ENCODE data around the gene CHD2.

The CHD2 gene

DNA sequence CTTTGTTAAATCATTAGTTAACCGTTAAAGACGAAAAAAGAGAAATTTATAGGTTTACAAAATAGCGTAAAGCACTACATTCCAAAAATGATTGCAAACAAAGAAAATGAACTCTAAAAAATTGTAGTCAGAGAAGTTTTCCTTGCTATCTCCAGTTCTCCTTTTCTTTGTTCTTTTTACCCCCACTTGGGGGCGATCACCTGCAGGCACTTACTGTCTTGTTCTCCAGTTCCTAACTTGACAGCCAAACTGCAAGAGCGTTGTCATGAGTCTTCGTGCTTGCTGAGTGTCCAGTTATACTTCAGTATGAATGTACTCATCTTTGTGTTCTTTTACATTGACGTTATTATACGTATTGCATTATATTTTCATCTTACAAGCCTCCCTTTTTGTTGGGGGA is 54.5 kb downstream of the CHD2 start:
- TF ChIP-seq, protein P1, sequence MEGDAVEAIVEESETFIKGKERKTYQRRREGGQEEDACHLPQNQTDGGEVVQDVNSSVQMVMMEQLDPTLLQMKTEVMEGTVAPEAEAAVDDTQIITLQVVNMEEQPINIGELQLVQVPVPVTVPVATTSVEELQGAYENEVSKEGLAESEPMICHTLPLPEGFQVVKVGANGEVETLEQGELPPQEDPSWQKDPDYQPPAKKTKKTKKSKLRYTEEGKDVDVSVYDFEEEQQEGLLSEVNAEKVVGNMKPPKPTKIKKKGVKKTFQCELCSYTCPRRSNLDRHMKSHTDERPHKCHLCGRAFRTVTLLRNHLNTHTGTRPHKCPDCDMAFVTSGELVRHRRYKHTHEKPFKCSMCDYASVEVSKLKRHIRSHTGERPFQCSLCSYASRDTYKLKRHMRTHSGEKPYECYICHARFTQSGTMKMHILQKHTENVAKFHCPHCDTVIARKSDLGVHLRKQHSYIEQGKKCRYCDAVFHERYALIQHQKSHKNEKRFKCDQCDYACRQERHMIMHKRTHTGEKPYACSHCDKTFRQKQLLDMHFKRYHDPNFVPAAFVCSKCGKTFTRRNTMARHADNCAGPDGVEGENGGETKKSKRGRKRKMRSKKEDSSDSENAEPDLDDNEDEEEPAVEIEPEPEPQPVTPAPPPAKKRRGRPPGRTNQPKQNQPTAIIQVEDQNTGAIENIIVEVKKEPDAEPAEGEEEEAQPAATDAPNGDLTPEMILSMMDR (conservative IDR thresholded peaks at IDR 0.05; ENCODE audit: low read length), result peak; percentile 71
- no peak for TF ChIP-seq EZH2phosphoT487 (IDR thresholded peaks at IDR 0.05; ENCODE audit: borderline replicate concordance)
- Histone ChIP-seq H3K9me3 (ENCODE audit: insufficient read depth, low read depth, low read length) (peaks cover 8% of the 10 kb centered on the region; the same call in 1 of the 2 replicates), H3F3A (ENCODE audit: low read depth) (no peaks in the 10 kb centered on the region; the same call in 1 of the 2 replicates), H3K79me2 (ENCODE audit: insufficient read depth, low read length) (peaks cover 17% of the 10 kb centered on the region), H3K4me3 (ENCODE audit: low read length, poor library complexity, severe bottlenecking) (no peak overlapping the region), H3K4me1 (ENCODE audit: insufficient read depth, low read length, poor library complexity, severe bottlenecking) (no peaks in the 10 kb centered on the region), H2AFZ (ENCODE audit: low read length) (no peak overlapping the region), H3K9ac (ENCODE audit: low read depth, low read length, poor library complexity, severe bottlenecking) (no peak overlapping the region), H3K36me3 (ENCODE audit: insufficient read depth, low read length) (peaks cover 97% of the 10 kb centered on the region), H3K9me2 (replicated peaks; ENCODE audit: low read depth, low read length) (no peaks in the 10 kb centered on the region), H3K4me2 (ENCODE audit: low read depth, low read length, poor library complexity, severe bottlenecking) (no peak overlapping the region), H3K27me3 (ENCODE audit: insufficient read depth, low read length, poor library complexity, severe bottlenecking) (no peaks in the 10 kb centered on the region), H4K20me1 (ENCODE audit: insufficient read depth, low read length, poor library complexity, severe bottlenecking) (peaks cover 5% of the 10 kb centered on the region)

DNA sequence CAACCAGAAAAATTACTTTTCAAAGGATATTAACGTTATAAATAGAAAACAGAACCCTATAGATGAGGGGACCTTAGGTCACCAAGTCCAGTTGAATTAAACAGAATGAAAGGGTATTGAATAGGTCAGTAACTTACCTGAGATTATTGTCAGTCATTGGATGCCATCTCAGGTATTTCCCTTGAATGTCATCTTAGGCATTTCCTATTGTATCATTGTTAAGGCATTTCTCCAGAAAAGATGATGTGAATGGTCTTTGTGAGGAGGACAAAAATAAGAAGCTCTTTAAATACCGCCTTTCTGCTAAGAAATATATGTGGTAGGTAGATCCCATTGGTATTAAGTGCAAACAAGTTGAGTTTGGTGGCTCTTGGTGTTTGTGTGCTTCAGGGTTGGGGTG is 55.6 kb downstream of the CHD2 start:
- H3K9me3 ChIP-seq (ENCODE audit: insufficient read depth, low read depth, low read length), result peaks cover 6% of the 10 kb centered on the region
- H3K79me2 ChIP-seq (ENCODE audit: insufficient read depth, low read length), result peaks cover 28% of the 10 kb centered on the region
- H4K20me1 ChIP-seq (ENCODE audit: insufficient read depth, low read length, poor library complexity, severe bottlenecking), result peaks cover 5% of the 10 kb centered on the region
- H3K4me3 ChIP-seq (ENCODE audit: low read length, poor library complexity, severe bottlenecking), result no peak overlapping the region
- H3K4me1 ChIP-seq (ENCODE audit: insufficient read depth, low read length, poor library complexity, severe bottlenecking), result no peaks in the 10 kb centered on the region
- H2AFZ ChIP-seq (ENCODE audit: low read length), result no peak overlapping the region
- no peaks in the 10 kb centered on the region; the same call in 1 of the 2 replicates for H3F3A ChIP-seq (ENCODE audit: low read depth)
- H3K36me3 ChIP-seq (ENCODE audit: insufficient read depth, low read length), result peaks cover 97% of the 10 kb centered on the region
- TF ChIP-seq, protein P1 (conservative IDR thresholded peaks at IDR 0.05; ENCODE audit: low read length), result no peak
- no peak for TF ChIP-seq EZH2phosphoT487 (IDR thresholded peaks at IDR 0.05; ENCODE audit: borderline replicate concordance)
- H3K4me2 ChIP-seq (ENCODE audit: low read depth, low read length, poor library complexity, severe bottlenecking), result no peak overlapping the region
- no peaks in the 10 kb centered on the region for H3K27me3 ChIP-seq (ENCODE audit: insufficient read depth, low read length, poor library complexity, severe bottlenecking)
- no peaks in the 10 kb centered on the region for H3K9me2 ChIP-seq (replicated peaks; ENCODE audit: low read depth, low read length)
- H3K9ac ChIP-seq (ENCODE audit: low read depth, low read length, poor library complexity, severe bottlenecking), result no peak overlapping the region

DNA sequence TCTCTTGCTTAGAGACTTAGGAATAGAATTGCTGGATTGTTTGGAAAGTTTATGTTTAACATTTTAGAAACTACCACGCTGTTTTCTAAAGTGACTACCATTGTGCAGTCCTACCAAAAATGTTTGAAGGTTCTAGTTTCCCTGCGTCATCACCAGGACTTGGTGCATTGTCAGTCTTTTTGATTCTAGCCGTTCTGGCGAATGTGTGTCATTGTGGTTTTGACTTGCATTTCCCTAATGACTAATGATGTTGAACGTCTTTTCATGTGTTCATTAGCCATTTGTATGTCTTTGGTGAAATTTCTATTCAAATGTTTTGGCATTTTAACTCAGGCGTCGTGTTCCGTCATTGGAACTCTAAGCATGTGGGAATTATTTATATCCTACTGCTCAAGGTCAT is 58.0 kb downstream of the CHD2 start:
- H3K4me2 ChIP-seq (ENCODE audit: low read depth, low read length, poor library complexity, severe bottlenecking), result no peak overlapping the region
- H4K20me1 ChIP-seq (ENCODE audit: insufficient read depth, low read length, poor library complexity, severe bottlenecking), result peaks cover 10% of the 10 kb centered on the region
- no peaks in the 10 kb centered on the region; the same call in 1 of the 2 replicates for H3F3A ChIP-seq (ENCODE audit: low read depth)
- TF ChIP-seq EZH2phosphoT487 (IDR thresholded peaks at IDR 0.05; ENCODE audit: borderline replicate concordance), result no peak
- TF ChIP-seq, protein P1 (conservative IDR thresholded peaks at IDR 0.05; ENCODE audit: low read length), result no peak
- H3K4me3 ChIP-seq (ENCODE audit: low read length, poor library complexity, severe bottlenecking), result no peak overlapping the region
- H3K9me2 ChIP-seq (replicated peaks; ENCODE audit: low read depth, low read length), result no peaks in the 10 kb centered on the region
- no peaks in the 10 kb centered on the region for H3K27me3 ChIP-seq (ENCODE audit: insufficient read depth, low read length, poor library complexity, severe bottlenecking)
- H3K9ac ChIP-seq (ENCODE audit: low read depth, low read length, poor library complexity, severe bottlenecking), result no peak overlapping the region
- H2AFZ ChIP-seq (ENCODE audit: low read length), result no peak overlapping the region
- H3K9me3 ChIP-seq (ENCODE audit: insufficient read depth, low read depth, low read length), result peaks cover 6% of the 10 kb centered on the region
- H3K4me1 ChIP-seq (ENCODE audit: insufficient read depth, low read length, poor library complexity, severe bottlenecking), result no peaks in the 10 kb centered on the region
- peaks cover 96% of the 10 kb centered on the region for H3K36me3 ChIP-seq (ENCODE audit: insufficient read depth, low read length)
- H3K79me2 ChIP-seq (ENCODE audit: insufficient read depth, low read length), result peaks cover 52% of the 10 kb centered on the region

Data from Loucy (cell line).